GM21447 (cell line): ENCODE results near the gene SPOCK2.

Experiments used
- ATAC-seq: cut with Tn5 transposase; IDR thresholded peaks from one replicate; pipeline ENCODE4 v1.9.1; 2021; ENCODE audit not compliant: unreplicated experiment

SPOCK2 gene

GRCh38 chr10:72058347-72058898, 29.9 kb downstream of the SPOCK2 start:
- no peak for ATAC-seq

- no peak for ATAC-seq
Measured at GRCh38 chr10:72056932-72057751, 31.2 kb downstream of the SPOCK2 start.

GRCh38 chr10:72056113-72056512, 32.2 kb downstream of the SPOCK2 start:
- no peak for ATAC-seq

GRCh38 chr10:72053690-72054089, 34.7 kb downstream of the SPOCK2 start:
- no peak for ATAC-seq

- no peak for ATAC-seq
Measured at GRCh38 chr10:72050873-72051272, 37.5 kb downstream of the SPOCK2 start.

- ATAC-seq, result no peak
Measured at GRCh38 chr10:72049969-72050781, 38.2 kb downstream of the SPOCK2 start.

- ATAC-seq, result no peak
Measured at GRCh38 chr10:72049472-72049871, 38.9 kb downstream of the SPOCK2 start.

GRCh38 chr10:72048450-72049124, 39.8 kb downstream of the SPOCK2 start:
- no peak for ATAC-seq

GRCh38 chr10:72045586-72045985, 42.8 kb downstream of the SPOCK2 start:
- ATAC-seq, result no peak

- ATAC-seq, result no peak
Measured at GRCh38 chr10:72044417-72045041, 43.8 kb downstream of the SPOCK2 start.

- no peak for ATAC-seq
Measured at GRCh38 chr10:72043016-72043834, 45.1 kb downstream of the SPOCK2 start.

- no peak for ATAC-seq
Measured at GRCh38 chr10:72041491-72041890, 46.9 kb downstream of the SPOCK2 start.

GRCh38 chr10:72039377-72039776, 49.0 kb downstream of the SPOCK2 start:
- ATAC-seq, result no peak

- ATAC-seq, result no peak
Measured at GRCh38 chr10:72038458-72039001, 49.8 kb downstream of the SPOCK2 start.

GRCh38 chr10:72037811-72038210, 50.5 kb downstream of the SPOCK2 start:
- ATAC-seq, result no peak

- ATAC-seq, result no peak
Measured at GRCh38 chr10:72037266-72037665, 51.1 kb downstream of the SPOCK2 start.

- ATAC-seq, result no peak
Measured at GRCh38 chr10:72035252-72035887, 53.0 kb downstream of the SPOCK2 start.

- no peak for ATAC-seq
Measured at GRCh38 chr10:72034761-72035160, 53.6 kb downstream of the SPOCK2 start.

- ATAC-seq, result no peak
Measured at GRCh38 chr10:72034040-72034499, 54.3 kb downstream of the SPOCK2 start.
